BLaER1 (cell line): ENCODE measurements around the gene TFAP2B.

Experiments
- H3K27ac ChIP-seq: shearing (Covaris generic); formaldehyde crosslinking; 2 replicates; pipeline ENCODE4 v1.8.1; 2022
- H3K27me3 ChIP-seq: shearing (Covaris generic); formaldehyde crosslinking; 2 replicates; pipeline ENCODE4 v1.8.1; 2022
- H3K36me3 ChIP-seq: shearing (Covaris generic); formaldehyde crosslinking; 2 replicates; pipeline ENCODE4 v1.8.1; 2022
- H3K4me1 ChIP-seq: shearing (Covaris generic); formaldehyde crosslinking; 2 replicates; pipeline ENCODE4 v1.8.1; 2022
- H3K4me2 ChIP-seq: shearing (Covaris generic); formaldehyde crosslinking; 2 replicates; pipeline ENCODE4 v1.8.1; 2022
- H3K4me3 ChIP-seq: shearing (Covaris generic); formaldehyde crosslinking; 2 replicates; pipeline ENCODE4 v1.8.1; 2022
- H3K9ac ChIP-seq: shearing (Covaris generic); formaldehyde crosslinking; 2 replicates; pipeline ENCODE4 v1.8.1; 2022
- H3K9me3 ChIP-seq: shearing (Covaris generic); formaldehyde crosslinking; 2 replicates; pipeline ENCODE4 v1.8.1; 2022
- H4K20me1 ChIP-seq: shearing (Covaris generic); formaldehyde crosslinking; 2 replicates; pipeline ENCODE4 v1.8.1; 2022
- Cebpa-rat ChIP-seq: shearing (Covaris generic); IDR thresholded peaks from 2 replicates; pipeline ENCODE4 v1.8.1; 2022

Gene TFAP2B

GRCh38 chr6:50861692-50862091 is 43.0 kb downstream of the TFAP2B start:
- Histone ChIP-seq H3K36me3 (no peaks in the 10 kb centered on the region), H4K20me1 (no peaks in the 10 kb centered on the region), H3K27ac (no peak overlapping the region), H3K9ac (no peak overlapping the region), H3K4me2 (no peak overlapping the region), H3K27me3 (no peaks in the 10 kb centered on the region), H3K4me1 (no peaks in the 10 kb centered on the region), H3K9me3 (peaks cover 5% of the 10 kb centered on the region; the same call in 1 of the 2 replicates), H3K4me3 (no peak overlapping the region)
- TF ChIP-seq Cebpa-rat: no peak

- no peaks in the 10 kb centered on the region for H4K20me1 ChIP-seq
- peaks cover 5% of the 10 kb centered on the region; the same call in 1 of the 2 replicates for H3K9me3 ChIP-seq
- no peak for TF ChIP-seq Cebpa-rat
- H3K4me2 ChIP-seq: no peak overlapping the region
- H3K27me3 ChIP-seq: no peaks in the 10 kb centered on the region
- H3K27ac ChIP-seq: no peak overlapping the region
- H3K4me3 ChIP-seq: no peak overlapping the region
- no peaks in the 10 kb centered on the region for H3K36me3 ChIP-seq
- no peaks in the 10 kb centered on the region for H3K4me1 ChIP-seq
- H3K9ac ChIP-seq: no peak overlapping the region
These were observed 43.5 kb downstream of the TFAP2B start for GRCh38 chr6:50862176-50862575.

- Histone ChIP-seq H3K4me1 (no peaks in the 10 kb centered on the region), H3K4me2 (no peak overlapping the region), H3K9ac (no peak overlapping the region), H3K4me3 (no peak overlapping the region), H3K27ac (no peak overlapping the region), H3K9me3 (no peaks in the 10 kb centered on the region), H3K27me3 (no peaks in the 10 kb centered on the region), H3K36me3 (no peaks in the 10 kb centered on the region), H4K20me1 (no peaks in the 10 kb centered on the region)
- TF ChIP-seq Cebpa-rat: no peak
These were observed 45.9 kb downstream of the TFAP2B start for GRCh38 chr6:50864601-50865000.

- no peaks in the 10 kb centered on the region for H3K9me3 ChIP-seq
- no peak overlapping the region for H3K9ac ChIP-seq
- H3K4me2 ChIP-seq: no peak overlapping the region
- H3K4me3 ChIP-seq: no peak overlapping the region
- no peak overlapping the region for H3K27ac ChIP-seq
- H3K36me3 ChIP-seq: no peaks in the 10 kb centered on the region
- no peak for TF ChIP-seq Cebpa-rat
- H4K20me1 ChIP-seq: no peaks in the 10 kb centered on the region
- no peaks in the 10 kb centered on the region for H3K27me3 ChIP-seq
- peaks cover 6% of the 10 kb centered on the region for H3K4me1 ChIP-seq
These were observed 49.8 kb downstream of the TFAP2B start for GRCh38 chr6:50868466-50868865.

GRCh38 chr6:50873167-50873566 is 54.5 kb downstream of the TFAP2B start:
- H3K9ac ChIP-seq: no peak overlapping the region; the same call in 1 of the 2 replicates
- TF ChIP-seq Cebpa-rat: no peak
- no peaks in the 10 kb centered on the region for H3K9me3 ChIP-seq
- H3K27me3 ChIP-seq: no peaks in the 10 kb centered on the region
- H3K4me1 ChIP-seq: peaks cover 12% of the 10 kb centered on the region
- no peak overlapping the region for H3K4me3 ChIP-seq
- peak overlapping the region; percentile 56 for H3K4me2 ChIP-seq
- no peaks in the 10 kb centered on the region for H4K20me1 ChIP-seq
- no peak overlapping the region; the same call in 1 of the 2 replicates for H3K27ac ChIP-seq
- H3K36me3 ChIP-seq: no peaks in the 10 kb centered on the region

DNA sequence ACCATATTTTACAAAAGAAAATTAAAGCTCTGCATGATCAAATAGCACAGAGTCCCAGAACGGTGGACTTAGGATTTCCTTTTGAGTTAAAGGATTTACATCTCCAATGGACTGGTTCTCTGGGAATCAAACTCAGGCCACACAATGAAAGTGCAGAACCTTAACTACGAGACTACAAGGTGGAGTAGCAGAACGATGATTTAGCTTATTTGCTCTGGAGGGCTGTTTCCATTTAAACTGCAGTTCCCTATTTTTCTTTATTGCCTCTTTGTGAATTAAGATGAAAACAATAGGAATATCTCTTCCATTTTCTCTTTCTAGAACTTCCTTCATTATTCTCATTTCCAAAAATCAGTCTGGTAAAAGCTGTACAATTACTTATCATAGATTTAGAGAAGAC is 65.7 kb downstream of the TFAP2B start:
- no peaks in the 10 kb centered on the region for H3K27me3 ChIP-seq
- no peaks in the 10 kb centered on the region for H4K20me1 ChIP-seq
- no peak overlapping the region for H3K4me3 ChIP-seq
- H3K27ac ChIP-seq: no peak overlapping the region
- no peaks in the 10 kb centered on the region for H3K4me1 ChIP-seq
- H3K9ac ChIP-seq: no peak overlapping the region
- H3K9me3 ChIP-seq: no peaks in the 10 kb centered on the region
- H3K36me3 ChIP-seq: no peaks in the 10 kb centered on the region
- no peak overlapping the region for H3K4me2 ChIP-seq
- no peak for TF ChIP-seq Cebpa-rat

DNA sequence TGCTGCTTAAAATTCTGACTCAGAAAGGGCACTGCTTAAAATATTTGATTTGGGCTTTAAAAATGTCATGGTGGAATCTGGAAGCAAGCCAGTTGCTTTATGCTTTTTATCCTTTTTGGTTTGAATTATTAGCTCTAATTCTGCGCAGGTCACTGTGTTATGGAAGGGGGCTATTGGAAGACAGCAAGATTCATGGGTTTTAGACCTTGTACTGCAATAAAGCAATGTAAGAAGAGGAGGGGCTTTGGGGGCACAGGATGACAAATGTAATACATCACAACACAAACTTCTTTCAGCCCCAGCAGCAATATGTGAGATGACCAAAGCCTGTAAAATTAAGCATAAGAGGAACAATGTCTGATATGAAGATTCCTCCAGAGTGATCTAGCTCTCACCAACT is 68.4 kb downstream of the TFAP2B start:
- H3K9me3 ChIP-seq: no peaks in the 10 kb centered on the region
- no peak overlapping the region for H3K4me3 ChIP-seq
- no peaks in the 10 kb centered on the region for H3K27me3 ChIP-seq
- H3K36me3 ChIP-seq: no peaks in the 10 kb centered on the region
- no peak for TF ChIP-seq Cebpa-rat
- H3K9ac ChIP-seq: no peak overlapping the region
- H3K4me2 ChIP-seq: no peak overlapping the region
- no peak overlapping the region for H3K27ac ChIP-seq
- no peaks in the 10 kb centered on the region for H4K20me1 ChIP-seq
- no peaks in the 10 kb centered on the region for H3K4me1 ChIP-seq

DNA sequence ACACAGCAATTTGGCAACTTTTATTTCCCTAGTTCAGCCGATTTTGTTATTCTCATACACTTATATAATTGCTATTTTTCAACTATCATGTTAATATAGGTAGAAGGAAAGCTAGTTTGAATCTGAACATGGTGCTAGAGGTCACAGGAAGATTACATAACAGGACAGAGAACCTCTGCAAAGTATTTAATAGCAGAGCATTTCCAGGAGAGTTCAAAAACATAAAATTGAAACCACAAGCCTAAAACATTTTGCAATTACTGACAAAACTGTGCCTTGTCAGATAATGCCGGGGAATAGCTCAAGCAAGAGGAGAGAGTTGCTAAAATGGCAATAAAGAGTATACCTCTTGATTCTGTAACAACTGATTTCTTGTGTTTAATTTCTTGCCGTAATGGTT is 70.8 kb downstream of the TFAP2B start:
- Histone ChIP-seq H3K4me2 (no peak overlapping the region), H3K4me1 (no peaks in the 10 kb centered on the region), H3K27me3 (no peaks in the 10 kb centered on the region), H3K9me3 (no peaks in the 10 kb centered on the region), H3K9ac (no peak overlapping the region), H4K20me1 (no peaks in the 10 kb centered on the region), H3K27ac (no peak overlapping the region), H3K36me3 (no peaks in the 10 kb centered on the region), H3K4me3 (no peak overlapping the region)
- no peak for TF ChIP-seq Cebpa-rat

DNA sequence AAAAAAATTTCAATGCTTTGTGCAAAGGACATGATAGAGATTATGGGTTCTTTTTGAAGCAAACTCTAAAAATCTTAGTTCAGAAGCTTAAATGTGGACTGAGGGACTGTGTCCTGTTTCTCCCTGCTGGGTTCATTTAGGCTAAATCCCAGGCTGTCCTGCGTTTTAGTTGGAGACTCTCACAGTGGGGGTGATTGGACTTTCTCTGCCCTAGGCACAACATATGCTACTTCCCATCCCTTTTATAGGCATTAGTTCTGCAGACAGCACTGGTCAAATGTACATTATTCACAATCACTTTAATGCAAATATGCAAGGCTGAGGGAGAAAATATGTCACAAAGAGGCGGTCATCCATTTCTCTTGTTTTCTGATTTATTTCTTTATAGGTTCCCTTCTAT is 71.3 kb downstream of the TFAP2B start:
- Histone ChIP-seq H4K20me1 (no peaks in the 10 kb centered on the region), H3K36me3 (no peaks in the 10 kb centered on the region), H3K4me2 (no peak overlapping the region), H3K4me1 (no peaks in the 10 kb centered on the region), H3K27me3 (no peaks in the 10 kb centered on the region), H3K27ac (no peak overlapping the region), H3K9ac (no peak overlapping the region), H3K9me3 (no peaks in the 10 kb centered on the region), H3K4me3 (no peak overlapping the region)
- no peak for TF ChIP-seq Cebpa-rat

GRCh38 chr6:50890579-50890978 is 71.9 kb downstream of the TFAP2B start:
- Histone ChIP-seq H3K9ac (no peak overlapping the region), H3K27me3 (no peaks in the 10 kb centered on the region), H3K36me3 (no peaks in the 10 kb centered on the region), H3K4me3 (no peak overlapping the region), H3K27ac (no peak overlapping the region), H3K9me3 (no peaks in the 10 kb centered on the region), H4K20me1 (no peaks in the 10 kb centered on the region), H3K4me2 (no peak overlapping the region), H3K4me1 (no peaks in the 10 kb centered on the region)
- TF ChIP-seq Cebpa-rat: no peak

- Histone ChIP-seq H3K9ac (no peak overlapping the region), H3K4me2 (no peak overlapping the region), H3K9me3 (no peaks in the 10 kb centered on the region), H3K36me3 (no peaks in the 10 kb centered on the region), H3K27me3 (no peaks in the 10 kb centered on the region), H3K4me1 (no peaks in the 10 kb centered on the region), H3K27ac (no peak overlapping the region), H4K20me1 (no peaks in the 10 kb centered on the region), H3K4me3 (no peak overlapping the region)
- no peak for TF ChIP-seq Cebpa-rat
These were observed 72.6 kb downstream of the TFAP2B start for GRCh38 chr6:50891290-50891689.
